Activated naive CD4-positive, alpha-beta T cell treated with Interleukin-2 at 50 U/mL for 16 hours (primary cell): ENCODE results near the gene PARD6B.
"Not testable (repeated sequence)": the region's sequence is repeated elsewhere in the genome, so short reads cannot be mapped to it uniquely, and the experiment has no call there.

Experiments used
- DNase-seq: peaks from one replicate; pipeline ENCODE4 v3.0.0-alpha.2; 2020

PARD6B gene

DNA sequence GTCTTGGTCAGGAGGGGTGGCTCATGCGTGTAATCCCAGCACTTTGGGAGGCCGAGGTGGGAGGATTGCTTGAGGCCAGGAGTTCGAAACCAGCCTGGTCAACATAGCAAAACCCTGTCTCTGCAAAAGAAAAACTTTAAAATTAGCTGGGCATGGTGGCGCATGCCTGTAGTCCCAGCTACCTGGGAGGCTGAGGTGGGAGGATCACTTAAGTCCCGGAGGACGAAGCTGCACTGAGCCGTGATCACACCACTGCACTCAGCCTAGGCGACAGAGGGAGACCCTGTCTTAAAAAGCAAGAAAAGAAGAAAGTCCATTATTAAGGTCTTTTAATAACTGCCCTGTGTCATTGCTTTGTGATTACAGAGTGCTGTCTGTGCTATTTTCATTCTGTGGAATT lies 47.6 kb downstream of the PARD6B start:
- DNase-seq = not testable (repeated sequence)

DNA sequence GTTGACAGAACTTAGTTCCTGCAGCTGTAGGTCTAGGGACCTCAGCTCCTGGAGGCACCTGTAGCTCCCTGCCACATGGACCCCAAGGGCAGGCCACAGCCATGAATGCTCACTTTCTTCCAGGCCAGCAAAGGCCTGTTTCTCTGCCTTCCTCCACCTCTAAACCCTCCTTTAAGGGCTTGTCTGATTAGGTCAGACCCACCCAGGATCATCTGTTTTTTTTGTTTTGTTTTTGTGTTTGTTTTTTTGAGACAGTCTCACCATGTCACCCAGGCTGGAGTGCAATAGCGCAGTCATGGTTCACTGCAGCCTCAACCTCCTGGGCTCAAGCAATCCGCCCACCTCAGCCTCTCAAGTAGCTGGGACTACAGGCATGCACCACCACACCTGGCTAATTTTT lies 52.0 kb downstream of the PARD6B start:
- no peak for DNase-seq

DNA sequence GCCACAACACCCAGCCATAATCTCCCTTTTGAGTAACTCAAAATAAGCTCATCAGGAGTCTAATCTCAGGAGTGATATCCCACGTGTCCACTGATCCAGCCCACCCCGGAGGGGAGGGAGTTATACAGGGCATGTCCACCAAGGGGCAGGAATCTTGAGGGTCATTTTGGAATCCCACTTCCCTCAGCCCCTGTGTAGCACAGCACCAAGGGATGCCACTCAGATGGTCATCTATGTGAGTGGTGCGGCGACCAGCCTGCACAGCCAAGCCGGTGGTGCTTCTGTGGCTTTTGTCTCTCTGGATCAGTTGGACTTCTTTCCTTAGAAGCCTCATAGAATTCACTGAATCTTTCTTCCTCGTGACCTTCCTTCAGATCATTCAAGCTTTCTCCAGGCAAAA lies 52.5 kb downstream of the PARD6B start:
- DNase-seq = no peak

DNA sequence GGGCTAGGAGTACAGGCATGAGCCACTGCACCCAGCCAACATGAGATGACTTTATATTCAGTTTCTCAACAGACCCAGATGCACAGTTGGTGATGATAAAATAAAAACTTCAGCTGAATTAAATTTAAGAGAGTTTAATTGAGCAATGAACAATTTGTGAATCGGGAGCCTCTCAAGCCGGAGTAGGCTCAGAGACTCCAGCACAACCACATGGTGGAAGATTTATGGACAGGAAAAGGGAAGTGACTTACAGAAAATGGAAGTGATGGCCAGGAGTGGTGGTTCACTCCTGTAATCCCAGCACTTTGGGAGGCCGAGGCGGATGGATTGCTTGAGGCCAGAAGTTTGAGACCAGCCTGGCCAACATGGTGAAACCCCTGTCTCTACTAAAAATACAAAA lies 53.1 kb downstream of the PARD6B start:
- no peak for DNase-seq

DNA sequence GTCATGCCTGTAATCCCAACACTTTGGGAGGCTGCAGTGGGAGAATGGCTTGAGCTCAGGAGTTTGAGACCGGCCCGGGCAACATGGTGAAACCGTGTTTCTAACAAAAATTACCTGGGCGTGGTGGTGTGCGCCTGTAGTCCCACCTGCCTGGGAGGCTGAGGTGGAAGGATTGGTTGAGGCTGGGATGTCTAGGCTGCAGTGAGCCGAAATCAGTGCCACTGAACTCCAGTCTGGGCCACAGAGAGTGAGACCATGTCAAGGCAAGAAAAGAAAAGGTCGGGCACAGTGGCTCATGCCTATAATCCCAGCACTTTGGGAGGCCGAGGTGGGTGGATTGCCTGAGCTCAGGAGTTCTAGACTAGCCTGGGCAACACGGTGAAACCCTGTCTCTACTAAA lies 55.3 kb downstream of the PARD6B start:
- DNase-seq = no peak

DNA sequence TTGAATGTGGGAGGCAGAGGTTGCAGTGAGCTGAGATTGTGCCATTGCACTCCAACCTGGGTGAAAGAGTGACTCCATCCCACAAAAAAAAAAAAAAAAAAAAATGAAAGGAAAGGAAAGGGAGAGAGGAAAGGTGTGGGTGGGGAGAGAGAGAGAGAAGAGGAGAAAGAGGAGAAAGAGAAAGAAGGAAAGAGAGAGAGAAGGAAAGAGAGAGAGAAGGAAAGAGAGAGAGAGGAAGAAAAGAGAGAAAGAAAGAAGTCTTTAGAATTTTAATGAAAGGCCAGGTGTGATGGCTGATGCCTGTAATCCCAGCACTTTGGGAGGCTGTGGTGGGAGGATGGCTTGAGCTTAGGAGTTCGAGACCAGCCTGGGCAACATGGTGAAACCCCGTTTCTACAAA lies 55.8 kb downstream of the PARD6B start:
- DNase-seq = no peak

DNA sequence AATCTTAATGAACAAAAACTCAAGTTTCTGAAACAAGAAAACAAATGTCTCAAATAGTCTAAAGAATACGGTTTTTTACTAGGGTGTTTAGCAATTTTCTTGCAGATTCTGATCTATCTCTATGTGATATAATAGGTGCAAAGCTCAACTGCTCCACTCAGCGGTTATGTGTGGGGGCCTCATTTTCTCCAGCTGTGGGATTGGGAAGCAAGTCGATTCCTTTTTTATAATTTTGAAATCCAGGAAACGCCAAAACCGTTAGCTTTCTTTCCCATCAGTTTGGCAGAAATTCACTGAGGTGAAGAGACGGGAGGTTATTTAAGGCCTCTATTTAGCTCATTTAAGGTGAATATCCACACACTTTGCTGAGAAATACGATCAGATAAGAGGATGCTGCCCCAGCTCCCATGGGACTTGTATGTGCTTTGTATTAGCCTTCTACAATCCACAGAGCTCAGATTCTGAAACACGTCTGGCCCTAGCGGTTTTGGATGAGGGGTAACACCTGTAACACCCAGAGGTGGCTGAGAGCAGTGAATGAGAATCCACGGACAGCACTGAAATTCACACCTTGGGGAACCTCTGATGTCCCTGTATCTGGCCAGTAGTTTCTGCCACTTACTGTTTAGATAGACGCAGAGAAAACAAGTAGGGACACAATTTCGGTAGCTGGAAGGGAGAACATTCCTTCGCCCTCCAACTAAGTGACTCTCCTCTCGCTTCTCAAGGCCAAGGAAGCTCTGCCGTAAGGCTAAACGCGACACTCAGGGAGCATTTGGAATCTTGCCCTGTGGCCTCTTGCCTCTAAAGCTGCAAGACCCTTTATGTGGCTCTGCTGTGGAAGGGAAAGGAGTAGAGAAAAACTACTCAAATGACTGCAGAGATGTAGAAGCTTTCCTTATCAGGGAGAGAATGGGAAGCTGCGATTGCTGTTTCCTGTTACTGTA lies 56.9 kb downstream of the PARD6B start:
- no peak for DNase-seq

DNA sequence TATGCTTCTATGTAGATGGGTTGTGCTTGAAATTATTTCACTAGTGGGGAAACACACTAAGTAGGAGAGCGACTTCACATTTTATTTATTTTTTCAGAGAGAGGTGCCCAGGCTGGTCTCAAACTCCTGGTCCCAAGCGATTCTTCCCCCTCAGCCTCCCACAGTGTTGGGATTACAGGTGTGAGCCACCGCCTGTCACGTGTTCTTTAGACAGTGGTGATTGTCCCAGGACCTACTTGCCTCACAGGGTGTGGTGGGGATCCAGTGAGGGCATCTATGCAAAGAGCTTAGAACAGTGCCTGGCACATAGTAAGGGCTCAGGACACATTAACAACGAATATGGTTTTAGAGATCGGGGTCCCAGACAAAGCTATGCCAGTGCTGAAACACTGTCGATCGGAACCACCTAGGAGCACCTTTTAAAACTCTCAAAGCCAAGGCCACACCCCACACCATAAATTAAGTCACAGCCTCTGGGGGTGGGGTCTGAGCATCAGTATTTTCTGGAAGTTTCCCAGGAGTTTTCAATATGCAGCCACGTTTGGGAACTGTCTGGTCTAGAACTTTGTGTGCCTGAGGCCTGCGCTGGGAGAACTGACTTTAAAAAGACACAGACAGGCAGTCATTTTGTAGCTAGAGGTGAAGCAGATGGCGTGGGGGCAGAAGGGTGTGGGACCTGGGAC lies 58.7 kb downstream of the PARD6B start:
- DNase-seq = no peak

DNA sequence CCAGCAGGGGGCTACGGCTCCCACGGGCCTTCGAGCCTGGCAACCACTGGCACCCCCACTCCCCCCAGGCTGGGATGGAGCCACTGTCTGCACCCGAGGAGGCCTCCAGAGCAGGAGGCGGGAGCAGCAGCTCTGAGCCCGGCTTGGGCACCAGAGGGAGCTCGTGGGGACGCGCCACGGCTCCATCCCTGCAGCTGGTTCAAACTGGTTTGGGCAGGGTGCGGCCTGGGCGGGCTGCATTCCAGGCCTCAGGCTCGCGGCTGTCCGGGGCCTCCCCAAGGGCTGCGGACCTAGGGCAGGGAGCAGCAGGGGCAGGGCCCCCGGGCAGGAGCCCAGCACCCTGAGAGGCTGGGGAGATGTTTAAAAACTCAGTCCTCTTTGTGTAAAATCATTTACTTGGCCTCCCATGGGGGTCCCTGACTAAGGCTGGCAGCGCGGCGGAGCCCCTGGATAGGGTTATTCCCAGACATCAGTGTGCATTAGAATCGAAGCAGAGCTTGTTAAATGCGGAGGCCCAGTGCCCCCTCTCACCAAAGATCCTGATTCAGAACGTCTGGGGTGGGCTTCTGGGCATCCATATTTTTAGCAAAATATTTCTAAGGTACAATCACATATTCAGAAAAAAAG lies 59.4 kb downstream of the PARD6B start:
- DNase-seq = peak; percentile 84

DNA sequence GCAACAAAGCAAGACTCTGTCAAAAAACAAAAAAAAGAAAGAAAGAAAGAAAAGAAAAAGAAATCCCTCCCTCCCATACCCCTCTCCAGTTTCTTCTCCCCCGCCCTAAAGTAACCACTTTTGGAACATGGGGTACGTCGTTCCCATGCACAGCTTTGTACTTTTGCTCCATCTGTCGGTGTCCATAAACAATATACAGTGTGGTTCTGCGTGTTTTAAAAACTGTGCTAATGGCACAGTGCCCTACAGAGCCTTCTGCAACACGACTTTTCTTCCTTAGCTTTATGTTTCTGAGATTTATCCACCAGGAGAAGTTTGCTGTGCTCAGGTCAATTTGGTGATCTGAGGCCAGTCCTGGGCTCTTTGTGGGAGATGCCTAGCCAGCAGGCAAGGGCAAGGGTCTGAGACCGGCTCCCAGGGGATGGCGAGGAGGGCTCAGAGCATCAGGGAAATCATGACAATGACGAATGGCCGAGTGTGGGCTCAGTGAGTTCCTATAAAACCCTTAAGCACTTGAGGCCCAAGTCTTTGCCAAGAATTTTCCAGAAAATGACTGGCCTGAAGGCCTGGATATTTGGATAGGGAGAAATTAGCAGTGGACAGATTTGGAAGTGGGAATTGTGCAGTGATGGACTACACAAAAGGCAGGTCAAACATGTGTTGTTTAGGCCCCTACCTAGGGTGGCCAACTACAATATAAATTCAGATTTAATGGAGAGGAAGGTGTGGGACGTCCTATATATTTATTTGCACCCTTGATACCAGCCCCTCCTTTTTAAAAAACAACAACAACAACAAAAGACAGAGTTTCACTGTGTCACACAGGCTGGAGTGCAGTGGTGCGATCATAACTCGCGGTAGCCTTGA lies 61.6 kb downstream of the PARD6B start:
- DNase-seq = no peak

DNA sequence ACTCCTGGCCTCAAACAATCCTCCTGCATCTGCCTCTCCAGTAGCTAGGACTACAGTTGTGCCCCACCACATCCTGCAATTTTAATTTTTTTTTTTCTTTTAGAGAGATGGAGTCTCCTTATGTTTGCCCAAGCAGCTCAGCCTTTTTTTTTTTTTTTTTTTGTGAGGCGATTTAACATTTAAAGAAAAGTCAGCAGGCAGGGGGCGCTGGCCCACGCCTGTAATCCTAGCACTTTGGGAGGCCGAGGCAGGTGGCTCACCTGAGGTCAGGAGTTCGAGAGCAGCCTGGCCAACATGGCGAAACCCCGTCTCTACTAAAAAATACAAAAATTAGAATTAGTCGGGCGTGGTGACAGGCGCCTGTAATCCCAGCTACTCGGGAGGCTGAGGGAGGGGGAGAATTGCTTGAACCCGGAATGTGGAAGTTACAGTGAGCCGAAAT lies 62.2 kb downstream of the PARD6B start:
- DNase-seq = peak; percentile 43

DNA sequence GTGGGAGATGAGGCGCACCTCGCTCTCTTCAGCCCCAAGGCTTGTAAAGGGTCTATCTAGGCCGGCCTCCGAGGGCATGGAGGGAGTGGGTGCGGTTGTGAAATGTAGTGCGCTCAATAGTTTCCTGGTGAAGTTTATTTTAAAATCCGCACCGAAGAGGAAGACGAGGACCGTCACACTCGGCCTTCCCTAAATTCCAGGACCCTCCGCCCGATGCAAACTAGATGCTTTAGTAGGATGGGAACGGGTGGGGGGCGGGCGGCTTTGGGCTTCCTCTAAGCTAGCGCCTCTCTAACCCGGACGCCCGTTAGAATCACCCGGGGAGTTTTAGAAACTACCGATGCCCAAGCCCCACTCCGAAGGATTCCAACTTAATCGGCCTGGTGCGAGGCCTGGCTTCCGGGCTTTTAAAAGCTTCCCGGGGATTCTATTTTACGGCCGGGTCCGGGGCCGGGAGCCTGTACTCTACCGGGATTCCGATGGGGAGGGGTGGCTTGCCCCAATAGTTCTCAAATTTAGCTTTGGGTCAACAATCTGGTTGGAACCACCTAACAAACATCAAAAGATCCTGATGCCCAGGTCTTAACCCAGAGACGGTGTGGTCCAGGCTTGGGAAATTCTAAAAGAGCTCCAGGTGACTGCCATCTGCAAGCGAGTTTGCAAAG lies 62.9 kb downstream of the PARD6B start:
- DNase-seq = no peak

DNA sequence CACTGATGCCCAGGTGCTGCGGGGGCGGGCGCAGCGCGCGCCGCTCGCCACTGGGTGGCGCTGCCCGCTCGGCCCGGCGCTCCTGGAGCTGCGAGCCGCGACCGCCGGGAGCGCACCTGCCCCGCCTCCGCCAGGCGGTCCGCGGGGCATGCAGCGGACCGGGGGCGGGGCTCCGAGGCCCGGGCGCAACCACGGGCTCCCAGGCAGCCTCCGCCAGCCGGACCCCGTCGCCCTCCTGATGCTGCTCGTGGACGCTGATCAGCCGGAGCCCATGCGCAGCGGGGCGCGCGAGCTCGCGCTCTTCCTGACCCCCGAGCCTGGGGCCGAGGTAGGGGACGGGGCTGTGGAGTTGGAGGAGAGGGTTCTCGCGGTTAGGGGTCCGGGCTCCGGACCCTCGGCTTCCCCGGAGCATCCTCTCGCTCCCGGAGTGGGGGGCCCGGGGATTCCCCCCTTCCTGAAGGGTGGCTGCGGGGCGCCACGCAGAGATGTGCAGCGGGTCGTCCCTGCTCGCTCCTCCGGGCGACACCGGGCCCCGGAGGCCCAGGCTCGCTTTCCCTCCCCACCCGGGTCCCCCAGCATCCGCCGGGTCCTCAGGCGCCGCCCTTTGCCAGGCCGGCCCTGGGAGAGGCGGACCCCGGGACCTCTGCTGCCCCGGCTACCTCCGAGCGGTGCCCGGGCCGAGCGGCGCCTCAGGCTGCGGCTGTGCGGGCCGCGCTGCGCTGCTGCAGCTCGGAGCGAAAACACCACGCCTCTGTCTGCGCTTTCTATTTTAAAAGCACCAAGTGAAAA lies 63.7 kb downstream of the PARD6B start, which contains the start of gene BCAS4:
BCAS4 (plus strand) TSS at position 216 of the 789 bp plus-strand sequence; CDS start at position 239, 23 bp downstream.
- DNase-seq = peak; percentile 88

DNA sequence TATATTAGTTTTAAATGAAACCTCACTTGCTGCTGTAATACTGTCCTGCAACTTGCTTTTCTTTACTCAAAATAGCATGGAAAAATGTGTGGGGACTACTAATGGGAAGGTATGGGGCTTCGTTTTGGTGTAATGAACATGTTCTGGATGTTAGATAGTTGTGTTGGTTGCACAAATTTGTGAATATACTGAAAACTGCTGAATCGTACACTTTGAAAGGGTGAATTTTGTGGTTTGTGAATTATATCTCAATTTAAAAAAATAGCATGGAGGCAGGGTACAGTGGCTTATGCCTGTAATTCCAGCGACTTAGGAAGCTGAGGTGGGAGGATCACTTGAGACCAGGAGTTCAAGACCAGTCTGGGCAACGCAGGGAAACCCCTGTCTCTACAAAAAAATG lies 65.8 kb downstream of the PARD6B start:
- no peak for DNase-seq

DNA sequence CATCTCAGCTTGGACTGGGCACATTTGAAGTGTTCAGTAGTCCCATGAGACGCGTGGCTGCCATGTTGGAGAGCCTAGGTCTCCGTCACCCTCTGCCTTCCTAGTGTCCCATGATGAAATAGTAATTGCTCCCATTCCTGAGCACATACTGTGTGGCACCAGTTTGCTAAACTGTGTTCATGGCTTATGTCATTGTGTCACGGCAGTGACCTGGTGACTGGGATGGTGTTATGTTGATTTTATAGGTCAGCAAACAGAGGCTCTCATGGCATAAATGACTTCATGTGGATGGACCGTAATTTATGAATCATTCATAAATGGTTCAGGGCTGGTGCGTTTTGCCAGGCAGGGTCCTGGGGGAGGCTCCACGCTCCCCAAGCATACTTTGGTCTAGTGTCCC lies 67.3 kb downstream of the PARD6B start:
- DNase-seq = no peak

DNA sequence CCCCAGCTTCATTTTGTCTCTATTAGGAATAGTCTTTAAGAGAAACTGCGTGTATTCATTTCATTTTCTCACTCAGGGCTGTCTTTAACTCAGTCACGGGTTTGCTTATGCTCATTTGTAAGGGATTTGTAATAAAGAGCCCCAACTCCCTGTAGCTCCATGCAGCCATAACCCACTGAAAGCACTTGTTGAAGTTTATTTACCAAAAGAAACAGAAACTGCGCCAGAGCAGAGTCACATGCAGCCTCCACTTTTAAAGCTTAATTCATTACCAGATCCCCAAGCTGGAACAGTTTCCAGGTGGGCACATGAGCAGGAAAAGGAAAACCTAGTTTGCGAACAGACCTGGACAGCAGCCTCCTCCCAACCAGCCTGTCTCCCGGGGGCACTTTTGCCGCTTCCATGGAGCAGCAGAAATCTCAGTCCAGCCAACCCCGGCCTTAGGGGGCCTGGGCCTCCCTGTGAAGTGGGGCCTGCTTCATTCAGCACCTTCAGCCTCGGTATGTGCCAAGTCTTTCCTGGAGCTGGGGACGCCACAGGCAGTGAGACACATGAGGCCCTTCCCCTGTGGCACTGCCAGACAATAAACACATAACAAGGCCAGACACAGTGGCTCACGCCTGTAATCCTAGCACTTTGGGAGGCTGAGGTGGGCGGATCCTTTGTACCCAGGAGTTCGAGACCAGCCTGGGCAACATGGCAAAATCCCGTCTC lies 68.0 kb downstream of the PARD6B start:
- DNase-seq = no peak

DNA sequence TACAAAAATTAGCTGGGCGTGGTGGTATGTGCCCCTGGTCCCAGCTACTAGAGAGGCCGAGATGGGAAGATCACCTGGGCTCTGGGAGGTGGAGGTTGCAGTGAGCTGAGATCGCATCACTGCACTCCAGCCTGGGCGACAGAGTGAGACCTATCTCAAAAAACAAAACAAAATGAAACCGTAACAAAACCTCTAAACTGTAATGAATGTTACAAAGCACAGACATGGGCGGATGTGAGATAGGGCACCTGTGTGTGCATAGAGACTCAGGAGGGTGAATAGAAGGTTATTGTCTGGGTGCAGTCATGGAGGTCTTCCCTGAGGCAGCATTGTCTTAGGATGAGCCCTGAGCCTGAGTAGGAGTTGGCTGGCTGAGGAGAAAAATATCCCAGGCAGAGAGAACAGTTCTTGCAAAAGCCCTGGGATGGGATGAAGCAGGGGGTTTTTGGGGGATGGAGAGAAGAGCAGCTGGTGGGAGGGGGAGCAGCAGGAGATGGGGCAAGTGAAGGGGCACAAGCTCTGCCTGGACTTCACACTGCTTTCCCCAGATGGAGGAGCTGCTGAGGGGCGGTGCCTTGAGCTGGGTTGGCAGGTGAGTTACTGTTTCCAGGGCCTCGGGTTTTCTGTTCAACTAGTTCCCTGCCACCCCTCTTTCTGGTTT lies 68.6 kb downstream of the PARD6B start:
- no peak for DNase-seq

DNA sequence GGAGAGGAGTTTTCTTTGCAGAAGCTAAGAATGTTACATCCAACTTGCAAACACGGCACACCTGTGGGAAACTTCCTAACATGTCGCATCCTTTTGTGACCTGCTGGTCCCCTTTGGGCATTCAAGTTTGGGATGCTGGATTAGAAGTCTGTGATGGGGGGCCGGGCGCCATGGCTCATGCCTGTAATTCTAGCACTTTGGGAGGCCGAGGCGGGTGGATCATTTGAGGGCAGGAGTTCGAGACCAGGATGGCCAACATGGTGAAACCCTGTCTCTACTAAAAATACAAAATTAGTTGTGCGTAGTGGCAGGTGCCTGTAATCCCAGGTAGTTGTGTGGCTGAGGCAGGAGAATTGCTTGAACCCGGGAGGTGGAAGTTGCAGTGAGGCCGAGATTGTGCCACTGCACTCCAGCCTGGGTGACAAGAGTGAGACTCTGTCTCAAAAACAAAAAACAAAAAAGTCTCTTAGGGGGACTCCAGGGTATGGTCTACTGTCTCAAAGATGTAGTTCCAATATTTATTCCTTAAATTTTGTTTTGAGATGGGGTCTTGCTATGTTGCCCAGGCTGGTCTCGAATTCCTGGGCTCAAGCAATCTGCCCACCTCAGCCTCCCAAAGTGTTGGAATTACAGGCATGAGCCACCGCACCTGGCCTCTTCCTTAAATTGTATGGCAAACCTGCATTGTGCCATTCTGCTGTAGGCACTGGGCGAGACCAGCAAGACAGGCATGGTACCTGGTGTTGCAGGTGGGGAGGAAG lies 69.8 kb downstream of the PARD6B start:
- DNase-seq = not testable (repeated sequence)

DNA sequence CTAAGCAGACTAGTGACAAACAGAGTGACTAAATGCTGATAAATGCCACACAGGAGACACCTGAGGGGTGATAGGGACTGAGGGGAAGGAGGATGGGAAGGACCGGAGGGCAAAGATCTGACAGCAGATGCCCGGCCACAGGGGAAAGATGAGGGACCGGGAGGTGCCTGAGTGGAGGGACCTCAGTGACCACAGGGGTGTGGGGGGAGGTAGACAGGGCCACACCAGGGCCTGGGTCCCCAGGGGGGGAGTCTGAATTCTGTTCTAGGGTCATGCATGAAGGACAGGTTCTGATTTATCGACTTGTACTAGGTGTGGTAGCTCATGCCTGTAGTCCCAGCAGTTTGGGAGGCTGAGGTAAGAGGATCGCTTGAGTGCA lies 70.4 kb downstream of the PARD6B start:
- DNase-seq = no peak
